MCF 10A (cell line): ENCODE measurements around the gene PLPPR1. TPM values are rescaled to one million over a fixed set of nuclear protein-coding genes. Genes with fewer than 3 reads are reported as not detected.
A peak's percentile ranks its signal among the peaks of the same experiment; 100 is the strongest.

ENCODE experiments used
- BruUV-seq: library from RNA; stranded (reverse); fragments of 400-500 nt; replicated peaks from 2 replicates; lab custom pipeline; 2021; lab: Mats Ljungman, UMichigan
- CTCF ChIA-PET: fragments of 300-600 bp; sonication (Branson Sonifier 250); formaldehyde crosslinking; extraction: SDS; loops from one replicate; lab custom pipeline; 2021; ENCODE audit warnings: antibody characterized with exemption, inconsistent platforms; lab: Yijun Ruan, JAX
- POLR2A ChIA-PET: fragments of 300-600, 350-650 bp; sonication (Branson Sonifier 250); formaldehyde crosslinking; extraction: SDS; loops from one replicate; lab custom pipeline; 2020; ENCODE audit warnings: antibody characterized with exemption, inconsistent platforms; lab: Yijun Ruan, JAX
- DNase-seq: peaks from one replicate; pipeline ENCODE4 v3.0.0-alpha.2; 2018; ENCODE audit not compliant: unreplicated experiment
- H3K27ac Mint-ChIP-seq: one replicate; pipeline ENCODE4 v1.8.0; 2022; ENCODE audit warnings: mild to moderate bottlenecking, low read depth, mixed read lengths; ENCODE audit not compliant: unreplicated experiment
- H3K27me3 Mint-ChIP-seq: one replicate; pipeline ENCODE4 v1.8.0; 2022; ENCODE audit warnings: mixed read lengths; ENCODE audit not compliant: insufficient read depth, unreplicated experiment
- H3K36me3 Mint-ChIP-seq: one replicate; pipeline ENCODE4 v1.8.0; 2022; ENCODE audit warnings: mild to moderate bottlenecking, moderate library complexity, mixed read lengths; ENCODE audit not compliant: insufficient read depth, unreplicated experiment
- H3K4me1 Mint-ChIP-seq: one replicate; pipeline ENCODE4 v1.8.0; 2022; ENCODE audit warnings: mixed read lengths; ENCODE audit not compliant: insufficient read depth, unreplicated experiment
- H3K4me3 Mint-ChIP-seq: one replicate; pipeline ENCODE4 v1.8.0; 2022; ENCODE audit warnings: mild to moderate bottlenecking, moderate library complexity, mixed read lengths; ENCODE audit not compliant: unreplicated experiment
- H3K9me3 Mint-ChIP-seq: one replicate; pipeline ENCODE4 v1.8.0; 2022; ENCODE audit warnings: mixed read lengths; ENCODE audit not compliant: unreplicated experiment
- intact Hi-C: fragments of 100-400 bp; cut with micrococcal nuclease; formaldehyde crosslinking; loops from 2 replicates; pipeline ENCODE4 v1.14.1; 2022
- total RNA-seq: library from RNA; stranded (reverse); gene quantifications from 2 replicates; pipeline ENCODE4 v1.2.3, GENCODE V29; 2022
- TF ChIP-seq, protein P1 (sequence below): fragments of 200-600 bp; IDR thresholded peaks from one replicate; pipeline ENCODE4 v1.8.0; 2022; ENCODE audit warnings: antibody characterized with exemption, mild to moderate bottlenecking; ENCODE audit not compliant: unreplicated experiment

PLPPR1 gene
- total RNA-seq, 1 experiment from 2014 or later = not detected

DNA sequence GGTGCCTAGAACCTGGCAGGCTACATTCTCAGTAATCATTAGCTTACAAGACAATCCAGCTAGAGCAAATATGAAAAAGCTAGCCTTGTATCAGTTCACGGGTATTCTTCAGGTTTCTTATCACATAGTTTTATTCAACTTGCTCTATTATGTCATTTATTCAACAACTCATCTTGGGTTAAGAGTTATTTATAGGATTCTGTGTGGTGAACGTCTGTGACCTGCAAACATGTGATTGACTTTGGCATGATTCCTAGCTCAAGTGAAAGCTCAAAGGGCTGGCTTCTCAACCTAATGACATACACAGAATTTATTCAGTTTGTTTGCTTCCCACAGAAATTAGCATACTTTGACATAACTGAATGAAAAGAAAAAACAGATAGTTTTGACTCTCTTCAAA, 173.1 kb downstream of the PLPPR1 start:
- H3K4me1 Mint-ChIP-seq = no peaks in the 10 kb centered on the region
- no peaks in the 10 kb centered on the region for H3K36me3 Mint-ChIP-seq
- intact Hi-C loops = no loop called here
- no peaks in the 10 kb centered on the region for H3K9me3 Mint-ChIP-seq
- H3K27me3 Mint-ChIP-seq = peaks cover 66% of the 10 kb centered on the region
- BruUV-seq = no TSS peak
- no peak overlapping the region for H3K4me3 Mint-ChIP-seq
- TF ChIP-seq, protein P1, sequence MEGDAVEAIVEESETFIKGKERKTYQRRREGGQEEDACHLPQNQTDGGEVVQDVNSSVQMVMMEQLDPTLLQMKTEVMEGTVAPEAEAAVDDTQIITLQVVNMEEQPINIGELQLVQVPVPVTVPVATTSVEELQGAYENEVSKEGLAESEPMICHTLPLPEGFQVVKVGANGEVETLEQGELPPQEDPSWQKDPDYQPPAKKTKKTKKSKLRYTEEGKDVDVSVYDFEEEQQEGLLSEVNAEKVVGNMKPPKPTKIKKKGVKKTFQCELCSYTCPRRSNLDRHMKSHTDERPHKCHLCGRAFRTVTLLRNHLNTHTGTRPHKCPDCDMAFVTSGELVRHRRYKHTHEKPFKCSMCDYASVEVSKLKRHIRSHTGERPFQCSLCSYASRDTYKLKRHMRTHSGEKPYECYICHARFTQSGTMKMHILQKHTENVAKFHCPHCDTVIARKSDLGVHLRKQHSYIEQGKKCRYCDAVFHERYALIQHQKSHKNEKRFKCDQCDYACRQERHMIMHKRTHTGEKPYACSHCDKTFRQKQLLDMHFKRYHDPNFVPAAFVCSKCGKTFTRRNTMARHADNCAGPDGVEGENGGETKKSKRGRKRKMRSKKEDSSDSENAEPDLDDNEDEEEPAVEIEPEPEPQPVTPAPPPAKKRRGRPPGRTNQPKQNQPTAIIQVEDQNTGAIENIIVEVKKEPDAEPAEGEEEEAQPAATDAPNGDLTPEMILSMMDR = no peak
- no peak overlapping the region for H3K27ac Mint-ChIP-seq
- peak; percentile 3 for DNase-seq
- POLR2A ChIA-PET = no interaction called here
- CTCF ChIA-PET = interaction anchor here (0.5 kb wide), 1 partner anchor 21 kb away, joined by 3 read pairs; no protein-coding TSS in a partner anchor

DNA sequence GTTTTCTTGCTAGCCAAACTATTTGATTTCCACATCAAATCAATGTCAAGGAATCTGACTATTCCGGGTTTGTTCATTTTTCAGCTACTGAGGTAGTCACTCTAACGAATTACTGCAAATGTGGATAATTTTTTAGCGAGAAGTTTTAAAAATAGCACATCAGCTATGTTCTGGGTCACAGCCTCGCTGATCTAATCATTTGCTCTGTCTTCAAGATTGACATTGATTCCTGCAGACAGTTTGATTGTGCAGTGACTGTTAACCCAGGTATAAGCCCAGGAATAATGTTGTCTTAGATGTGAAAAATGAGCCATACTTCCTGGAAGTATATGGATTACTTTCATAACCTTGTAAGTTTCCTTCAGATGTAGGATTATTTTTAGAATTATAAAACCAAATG, 181.1 kb downstream of the PLPPR1 start:
- H3K4me1 Mint-ChIP-seq = no peaks in the 10 kb centered on the region
- BruUV-seq = no TSS peak
- no peaks in the 10 kb centered on the region for H3K36me3 Mint-ChIP-seq
- H3K4me3 Mint-ChIP-seq = no peak overlapping the region
- ChIA-PET CTCF (interaction anchor here (0.9 kb wide), 1 partner anchor 35 kb away, joined by 3 read pairs; no protein-coding TSS in a partner anchor), POLR2A (no interaction called here)
- intact Hi-C loops = no loop called here
- no peak overlapping the region for H3K27ac Mint-ChIP-seq
- H3K27me3 Mint-ChIP-seq = peaks cover 34% of the 10 kb centered on the region
- DNase-seq = no peak
- TF ChIP-seq, protein P1 = no peak
- H3K9me3 Mint-ChIP-seq = no peaks in the 10 kb centered on the region

DNA sequence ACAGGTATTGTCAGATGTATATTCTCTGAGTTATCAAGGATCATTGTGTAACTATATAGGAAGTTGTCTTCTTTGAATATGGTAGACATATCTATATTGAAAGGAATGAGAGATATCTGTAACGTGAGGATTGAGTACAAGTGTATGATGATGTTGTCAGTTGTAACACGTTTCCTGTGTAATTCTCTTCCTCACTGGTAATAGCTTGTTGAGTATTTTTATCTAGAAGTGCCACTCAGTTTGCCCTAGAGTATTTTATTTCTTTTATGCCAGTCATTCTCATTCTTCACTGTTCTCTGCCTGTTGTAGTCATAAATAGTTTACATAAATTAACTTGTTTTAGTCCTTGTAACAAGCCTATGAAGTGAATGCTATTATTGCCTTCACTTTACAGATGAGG, 184.1 kb downstream of the PLPPR1 start:
- intact Hi-C loops = no loop called here
- no peak overlapping the region for H3K27ac Mint-ChIP-seq
- H3K4me1 Mint-ChIP-seq = no peaks in the 10 kb centered on the region
- H3K27me3 Mint-ChIP-seq = peaks cover 25% of the 10 kb centered on the region
- no peaks in the 10 kb centered on the region for H3K9me3 Mint-ChIP-seq
- ChIA-PET CTCF (no interaction called here), POLR2A (interaction anchor here (0.6 kb wide), 1 partner anchor 1076 kb away, joined by 3 read pairs; no protein-coding TSS in a partner anchor)
- BruUV-seq = no TSS peak
- no peak for DNase-seq
- no peaks in the 10 kb centered on the region for H3K36me3 Mint-ChIP-seq
- no peak overlapping the region for H3K4me3 Mint-ChIP-seq
- TF ChIP-seq, protein P1 = no peak

DNA sequence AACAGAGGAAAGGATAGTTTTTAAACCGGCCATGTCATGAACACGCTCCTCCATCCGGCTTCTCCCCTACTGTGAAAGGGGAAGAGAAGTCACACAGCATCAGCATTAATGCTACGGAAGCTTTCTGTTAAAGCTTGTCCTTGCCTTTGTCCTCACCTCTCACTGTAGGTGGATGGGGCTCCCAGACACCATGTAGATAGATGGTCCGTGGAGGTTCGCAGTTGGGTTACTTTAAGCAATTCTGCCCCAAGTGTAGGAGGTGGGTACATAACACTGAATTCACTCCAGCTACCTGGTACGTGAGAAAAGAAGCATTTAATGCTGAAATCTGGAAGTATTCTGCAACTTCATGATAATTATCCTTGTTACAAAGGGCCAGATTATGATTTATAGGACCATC, 190.5 kb downstream of the PLPPR1 start:
- Mint-ChIP-seq H3K27ac (no peak overlapping the region), H3K27me3 (peaks cover 28% of the 10 kb centered on the region), H3K9me3 (no peaks in the 10 kb centered on the region), H3K4me1 (no peaks in the 10 kb centered on the region), H3K4me3 (no peak overlapping the region), H3K36me3 (no peaks in the 10 kb centered on the region)
- intact Hi-C loops = no loop called here
- CTCF ChIA-PET = interaction anchor here (0.7 kb wide), 1 partner anchor 100 kb away, joined by 3 read pairs; no protein-coding TSS in a partner anchor
- TF ChIP-seq, protein P1 = no peak
- POLR2A ChIA-PET = no interaction called here
- no TSS peak for BruUV-seq
- DNase-seq = no peak
